ENCODE measurements around the gene SMOC1. TPM values are rescaled to one million over a fixed set of nuclear protein-coding genes. Genes with fewer than 3 reads are reported as not detected.
A peak's percentile ranks its signal among the peaks of the same experiment; 100 is the strongest.

The SMOC1 gene
- total and polyA plus RNA-seq, 2 experiments from 2014 or later: 0.70 to 3.5 TPM

GRCh38 chr14:69876221-69876847 is 2.9 kb upstream of the SMOC1 start:
- no peak overlapping the region for H2AFZ ChIP-seq
- H3K27ac ChIP-seq: no peak overlapping the region
- TF ChIP-seq EZH2phosphoT487 (IDR thresholded peaks at IDR 0.05; ENCODE audit: insufficient read depth, low read depth): no peak
- no peak for TF ChIP-seq EZH2 (IDR thresholded peaks at IDR 0.05; ENCODE audit: insufficient read depth, poor library complexity, severe bottlenecking)
- H3F3A ChIP-seq (ENCODE audit: insufficient read depth): no peaks in the 10 kb centered on the region
- H3K4me1 ChIP-seq (ENCODE audit: insufficient read depth): peaks cover 5% of the 10 kb centered on the region; the same call in 1 of the 2 replicates
- no peak overlapping the region for H3K4me2 ChIP-seq (ENCODE audit: unreplicated experiment)
- H3K9me2 ChIP-seq (ENCODE audit: insufficient read depth): no peaks in the 10 kb centered on the region
- no peaks in the 10 kb centered on the region for H3K79me2 ChIP-seq (ENCODE audit: insufficient read depth)
- H3K36me3 ChIP-seq (ENCODE audit: low read depth): no peaks in the 10 kb centered on the region
- peaks cover 20% of the 10 kb centered on the region for H3K27me3 ChIP-seq (replicated peaks; ENCODE audit: insufficient read depth)
- H4K20me1 ChIP-seq (ENCODE audit: insufficient read depth): no peaks in the 10 kb centered on the region
- no peaks in the 10 kb centered on the region for H3K9me3 ChIP-seq (ENCODE audit: low read depth)
- 48% methylated on average over 2 of the region's 2 CpGs for WGBS, 2 experiments (ENCODE audit: low coverage in 1 of 2, low lambda C conversion rate in 2 of 2, missing lambda C conversion rate in 2 of 2)
- H3K4me3 ChIP-seq: no peak overlapping the region
- peak; percentile 46 for DNase-seq
- H3K9ac ChIP-seq: no peak overlapping the region
- in situ Hi-C loops (cut with MboI): no loop called here

DNA sequence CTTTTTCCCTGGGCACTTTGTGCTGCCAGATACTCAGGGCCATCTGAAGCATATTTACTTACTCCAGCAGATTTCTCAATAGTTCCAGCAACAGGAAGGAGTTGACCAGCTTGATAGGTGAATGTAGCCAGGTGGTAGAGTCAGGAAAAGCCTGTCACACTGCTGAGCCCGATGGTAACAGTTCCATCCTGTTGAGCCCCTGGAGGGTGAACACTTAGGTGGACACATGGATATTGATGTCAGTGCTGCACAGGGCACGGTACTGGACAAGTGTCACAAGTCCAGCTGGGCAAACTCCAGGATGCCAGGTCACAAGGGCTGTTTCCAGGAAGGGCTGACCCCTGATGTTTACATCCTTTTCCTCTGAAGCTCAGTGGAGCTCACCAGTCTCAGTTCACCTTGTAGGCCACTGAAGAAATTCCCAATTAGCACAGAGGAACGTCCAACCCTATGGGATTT is 2.3 kb upstream of the SMOC1 start:
- Histone ChIP-seq H3F3A (ENCODE audit: insufficient read depth) (no peaks in the 10 kb centered on the region), H3K9ac (no peak overlapping the region), H4K20me1 (ENCODE audit: insufficient read depth) (no peaks in the 10 kb centered on the region), H3K4me3 (no peak overlapping the region), H3K9me3 (ENCODE audit: low read depth) (no peaks in the 10 kb centered on the region), H3K27me3 (replicated peaks; ENCODE audit: insufficient read depth) (peaks cover 26% of the 10 kb centered on the region), H3K36me3 (ENCODE audit: low read depth) (no peaks in the 10 kb centered on the region), H3K9me2 (ENCODE audit: insufficient read depth) (no peaks in the 10 kb centered on the region), H3K4me1 (ENCODE audit: insufficient read depth) (peaks cover 5% of the 10 kb centered on the region; the same call in 1 of the 2 replicates), H2AFZ (no peak overlapping the region), H3K4me2 (ENCODE audit: unreplicated experiment) (no peak overlapping the region), H3K27ac (no peak overlapping the region), H3K79me2 (ENCODE audit: insufficient read depth) (no peaks in the 10 kb centered on the region)
- 7 to 11% methylated on average over 3 of the region's 3 CpGs for WGBS, 2 experiments (ENCODE audit: low coverage in 1 of 2, low lambda C conversion rate in 2 of 2, missing lambda C conversion rate in 2 of 2)
- in situ Hi-C loops (cut with MboI): no loop called here
- DNase-seq: no peak
- TF ChIP-seq EZH2 (IDR thresholded peaks at IDR 0.05; ENCODE audit: insufficient read depth, poor library complexity, severe bottlenecking) (no peak), EZH2phosphoT487 (IDR thresholded peaks at IDR 0.05; ENCODE audit: insufficient read depth, low read depth) (no peak)

DNA sequence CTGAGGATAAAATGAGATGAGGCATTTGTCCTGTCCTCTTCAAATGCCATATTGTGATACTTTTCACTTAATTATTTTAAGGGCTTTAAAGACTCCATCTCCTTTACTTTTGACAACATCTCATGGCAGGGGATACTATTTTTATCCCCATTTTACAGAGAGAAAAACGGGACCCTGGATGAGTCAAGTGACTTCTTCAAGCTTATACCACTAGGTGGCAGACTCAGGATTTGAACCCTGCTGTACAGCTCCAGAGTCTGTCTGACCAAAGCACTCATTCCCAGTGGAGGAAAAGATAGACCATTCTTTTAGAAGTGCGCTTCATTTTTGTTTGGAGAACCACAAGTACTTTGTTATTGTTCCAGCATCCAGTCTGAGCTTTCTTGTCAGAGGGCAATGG is 1.7 kb upstream of the SMOC1 start:
- Histone ChIP-seq H3K36me3 (ENCODE audit: low read depth) (no peaks in the 10 kb centered on the region), H3K9ac (no peak overlapping the region)
- in situ Hi-C loops (cut with MboI): no loop called here

DNA sequence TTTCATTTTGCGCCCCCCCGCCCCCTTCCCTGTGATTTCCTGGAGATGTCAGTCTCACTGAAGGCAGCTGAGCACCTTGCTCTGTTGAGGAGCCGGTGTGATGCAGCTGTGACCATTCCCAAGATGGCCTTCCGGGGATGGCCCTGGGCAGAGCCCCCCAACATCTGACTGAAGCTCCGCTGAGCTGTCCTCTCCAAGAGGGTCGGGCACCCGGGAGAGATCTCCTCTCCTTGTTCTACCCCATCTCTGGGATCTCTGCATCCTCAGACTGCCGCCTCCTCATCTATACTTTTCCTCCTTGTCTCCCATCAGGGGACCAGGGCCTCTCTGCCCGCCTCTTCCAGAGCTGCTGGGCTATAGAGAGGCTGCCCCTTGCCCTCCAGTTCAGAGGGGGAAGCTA is 965 bp upstream of the SMOC1 start:
- Histone ChIP-seq H3K4me1 (ENCODE audit: insufficient read depth) (peaks cover 5% of the 10 kb centered on the region; the same call in 1 of the 2 replicates), H3K9ac (no peak overlapping the region), H3K9me2 (ENCODE audit: insufficient read depth) (no peaks in the 10 kb centered on the region), H3K27ac (no peak overlapping the region), H3K79me2 (ENCODE audit: insufficient read depth) (no peaks in the 10 kb centered on the region), H3K9me3 (ENCODE audit: low read depth) (no peaks in the 10 kb centered on the region), H4K20me1 (ENCODE audit: insufficient read depth) (no peaks in the 10 kb centered on the region), H2AFZ (no peak overlapping the region), H3K4me2 (ENCODE audit: unreplicated experiment) (no peak overlapping the region), H3K36me3 (ENCODE audit: low read depth) (no peaks in the 10 kb centered on the region), H3F3A (ENCODE audit: insufficient read depth) (no peaks in the 10 kb centered on the region), H3K27me3 (replicated peaks; ENCODE audit: insufficient read depth) (peaks cover 31% of the 10 kb centered on the region), H3K4me3 (no peak overlapping the region)
- 47 to 51% methylated on average over 9 of the region's 9 CpGs for WGBS, 2 experiments (ENCODE audit: low coverage in 1 of 2, low lambda C conversion rate in 2 of 2, missing lambda C conversion rate in 2 of 2)
- TF ChIP-seq EZH2 (IDR thresholded peaks at IDR 0.05; ENCODE audit: insufficient read depth, poor library complexity, severe bottlenecking): no peak
- no peak for TF ChIP-seq EZH2phosphoT487 (IDR thresholded peaks at IDR 0.05; ENCODE audit: insufficient read depth, low read depth)
- no peak for DNase-seq
- in situ Hi-C loops (cut with MboI): no loop called here

More for the DNA sequence above, 1.7 kb upstream of the SMOC1 start:
- H3K4me1 ChIP-seq (ENCODE audit: insufficient read depth): peaks cover 5% of the 10 kb centered on the region; the same call in 1 of the 2 replicates
- TF ChIP-seq EZH2 (IDR thresholded peaks at IDR 0.05; ENCODE audit: insufficient read depth, poor library complexity, severe bottlenecking): no peak
- no peak for TF ChIP-seq EZH2phosphoT487 (IDR thresholded peaks at IDR 0.05; ENCODE audit: insufficient read depth, low read depth)
- H3K79me2 ChIP-seq (ENCODE audit: insufficient read depth): no peaks in the 10 kb centered on the region
- no peak overlapping the region for H2AFZ ChIP-seq
- DNase-seq: peak; percentile 46
- WGBS, 2 experiments (ENCODE audit: low coverage in 1 of 2, low lambda C conversion rate in 2 of 2, missing lambda C conversion rate in 2 of 2): 20 to 39% methylated on average over 2 of the region's 2 CpGs
- no peak overlapping the region for H3K27ac ChIP-seq
- peaks cover 31% of the 10 kb centered on the region for H3K27me3 ChIP-seq (replicated peaks; ENCODE audit: insufficient read depth)
- H3K9me2 ChIP-seq (ENCODE audit: insufficient read depth): no peaks in the 10 kb centered on the region
- H4K20me1 ChIP-seq (ENCODE audit: insufficient read depth): no peaks in the 10 kb centered on the region
- H3K4me2 ChIP-seq (ENCODE audit: unreplicated experiment): no peak overlapping the region
- H3K4me3 ChIP-seq: no peak overlapping the region
- H3F3A ChIP-seq (ENCODE audit: insufficient read depth): no peaks in the 10 kb centered on the region
- H3K9me3 ChIP-seq (ENCODE audit: low read depth): no peaks in the 10 kb centered on the region

All from GM23248 (cell line).